Activated CD4-positive, alpha-beta memory T cell treated with anti-CD3 and anti-CD28 coated beads, Interleukin-2, amount 10 ng/mL, durations not matched to agents 7 days and 5 days (primary cell): ENCODE measurements around the gene SDCCAG8. TPM values are rescaled to one million over a fixed set of nuclear protein-coding genes. Genes with fewer than 3 reads are reported as not detected.
A peak's percentile ranks its signal among the peaks of the same experiment; 100 is the strongest.

Experiments
- CTCF ChIA-PET: fragments of 350-600 bp; sonication (Branson Sonifier 250); formaldehyde crosslinking; loops from one replicate; lab custom pipeline; 2021; ENCODE audit warnings: antibody characterized with exemption, inconsistent platforms; lab: Charles Lee
- POLR2A ChIA-PET: fragments of 350-600 bp; sonication (Branson Sonifier 250); formaldehyde crosslinking; loops from one replicate; lab custom pipeline; 2021; ENCODE audit warnings: antibody characterized with exemption; lab: Charles Lee
- DNase-seq: peaks from one replicate; pipeline ENCODE4 v3.0.0-alpha.2; 2020
- H3K27ac Mint-ChIP-seq: one replicate; pipeline ENCODE4 v1.8.0; 2021; ENCODE audit warnings: mild to moderate bottlenecking, mixed read lengths
- H3K27me3 Mint-ChIP-seq: one replicate; pipeline ENCODE4 v1.8.0; 2021; ENCODE audit warnings: mixed read lengths
- H3K36me3 Mint-ChIP-seq: one replicate; pipeline ENCODE4 v1.8.0; 2021; ENCODE audit warnings: low read depth, mixed read lengths
- H3K4me1 Mint-ChIP-seq: one replicate; pipeline ENCODE4 v1.8.0; 2021; ENCODE audit warnings: mixed read lengths
- H3K4me3 Mint-ChIP-seq: one replicate; pipeline ENCODE4 v1.8.0; 2021; ENCODE audit warnings: mild to moderate bottlenecking, mixed read lengths
- H3K9me3 Mint-ChIP-seq: one replicate; pipeline ENCODE4 v1.8.0; 2021; ENCODE audit warnings: mixed read lengths
- total RNA-seq, 2 experiments: library from RNA; stranded (reverse); gene quantifications; one replicate each; pipeline ENCODE4 v1.2.3, GENCODE V29; 2021

Gene SDCCAG8
- total RNA-seq, 2 experiments from 2014 or later = 18.8 to 20.3 TPM

DNA sequence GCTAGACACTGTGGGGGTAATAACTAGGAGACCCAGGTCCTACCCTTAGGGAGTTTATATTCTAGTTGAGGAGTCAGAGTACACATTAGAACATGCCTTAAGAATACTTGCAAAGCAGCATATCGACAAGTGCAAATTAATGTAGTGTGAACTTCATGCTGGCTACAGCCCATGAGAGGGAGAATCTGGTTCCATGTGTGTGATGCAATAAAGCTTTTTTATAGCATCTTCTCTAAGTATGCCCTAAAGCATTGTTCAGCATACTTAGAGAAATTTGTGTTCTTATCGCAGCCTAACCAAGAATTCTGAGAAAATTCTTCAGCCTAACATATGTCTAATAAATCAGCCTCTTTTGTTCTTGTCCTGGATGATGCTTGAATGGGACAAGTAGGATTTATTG, 95.5 kb downstream of the SDCCAG8 start:
- POLR2A ChIA-PET = no interaction called here
- peaks cover 14% of the 10 kb centered on the region for H3K4me1 Mint-ChIP-seq
- no peak overlapping the region for H3K27ac Mint-ChIP-seq
- no peak overlapping the region for H3K4me3 Mint-ChIP-seq
- H3K9me3 Mint-ChIP-seq = no peaks in the 10 kb centered on the region
- CTCF ChIA-PET = no interaction called here
- DNase-seq = no peak
- H3K36me3 Mint-ChIP-seq = peaks cover 2% of the 10 kb centered on the region
- H3K27me3 Mint-ChIP-seq = no peaks in the 10 kb centered on the region

DNA sequence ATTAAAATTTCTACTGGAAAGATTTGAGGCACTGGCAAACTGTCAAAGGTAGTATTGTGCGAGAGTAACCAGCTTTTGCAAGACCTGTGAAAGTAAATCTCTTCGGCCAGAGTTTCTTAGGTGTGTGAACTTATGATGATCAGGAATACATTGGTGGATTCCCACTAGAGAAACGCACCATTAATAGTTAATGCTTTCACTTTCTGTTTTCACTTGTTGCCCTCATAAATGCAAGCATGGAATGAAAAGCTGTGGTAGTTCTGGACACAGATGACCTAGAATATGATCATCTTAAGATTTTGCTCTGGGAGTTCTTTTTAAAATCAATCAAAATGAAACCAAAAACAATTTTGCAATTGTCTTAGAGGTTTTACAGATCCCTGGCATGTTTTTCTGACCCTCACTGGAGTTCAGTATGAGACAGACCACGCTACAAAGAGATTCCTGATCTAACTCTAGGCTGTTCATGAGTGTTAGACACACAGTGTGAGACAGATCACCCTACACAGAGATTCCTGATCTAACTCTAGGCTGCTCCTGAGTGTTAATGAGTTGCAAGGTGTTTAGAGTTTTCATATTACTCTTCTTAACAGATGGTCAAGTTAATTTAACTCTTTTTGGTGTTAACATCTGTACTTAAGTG, 98.8 kb downstream of the SDCCAG8 start:
- peaks cover 2% of the 10 kb centered on the region for H3K36me3 Mint-ChIP-seq
- peak overlapping the region; percentile 50 for H3K4me3 Mint-ChIP-seq
- no peaks in the 10 kb centered on the region for H3K9me3 Mint-ChIP-seq
- no peaks in the 10 kb centered on the region for H3K27me3 Mint-ChIP-seq
- H3K4me1 Mint-ChIP-seq = peaks cover 14% of the 10 kb centered on the region
- CTCF ChIA-PET = interaction anchor here (2.2 kb wide), 1 partner anchor 11 kb away, joined by 9 read pairs; no protein-coding TSS in a partner anchor
- no peak overlapping the region for H3K27ac Mint-ChIP-seq
- DNase-seq = no peak
- POLR2A ChIA-PET = interaction anchor here (1.0 kb wide), 1 partner anchor 12 kb away, joined by 3 read pairs; no protein-coding TSS in a partner anchor

DNA sequence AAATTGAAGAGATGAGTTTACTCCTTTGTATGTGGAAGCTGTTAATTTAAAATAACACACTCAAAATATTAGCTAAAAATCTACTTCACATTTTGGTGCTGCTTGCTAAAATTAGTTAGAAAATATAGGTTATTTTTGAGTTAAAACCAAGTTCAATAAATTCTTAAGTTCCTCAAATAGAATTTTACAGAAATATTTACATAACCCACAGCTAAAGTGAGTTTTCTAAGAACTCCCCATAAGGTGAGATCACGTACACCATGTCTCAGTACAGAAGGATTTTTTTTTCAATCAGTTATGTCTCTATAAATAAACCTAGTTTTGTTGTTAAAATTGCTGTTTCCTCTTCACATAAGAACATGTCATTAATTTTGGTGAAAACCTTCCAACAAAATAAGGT, 108.0 kb downstream of the SDCCAG8 start:
- no peak overlapping the region for H3K27ac Mint-ChIP-seq
- ChIA-PET POLR2A (interaction anchor here (0.6 kb wide), 1 partner anchor 47 kb away, joined by 3 read pairs; no protein-coding TSS in a partner anchor), CTCF (interaction anchor here (0.5 kb wide), 1 partner anchor 489 kb away, joined by 3 read pairs; no protein-coding TSS in a partner anchor)
- H3K36me3 Mint-ChIP-seq = no peaks in the 10 kb centered on the region
- DNase-seq = no peak
- no peaks in the 10 kb centered on the region for H3K4me1 Mint-ChIP-seq
- no peak overlapping the region for H3K4me3 Mint-ChIP-seq
- H3K9me3 Mint-ChIP-seq = no peaks in the 10 kb centered on the region
- H3K27me3 Mint-ChIP-seq = no peaks in the 10 kb centered on the region

DNA sequence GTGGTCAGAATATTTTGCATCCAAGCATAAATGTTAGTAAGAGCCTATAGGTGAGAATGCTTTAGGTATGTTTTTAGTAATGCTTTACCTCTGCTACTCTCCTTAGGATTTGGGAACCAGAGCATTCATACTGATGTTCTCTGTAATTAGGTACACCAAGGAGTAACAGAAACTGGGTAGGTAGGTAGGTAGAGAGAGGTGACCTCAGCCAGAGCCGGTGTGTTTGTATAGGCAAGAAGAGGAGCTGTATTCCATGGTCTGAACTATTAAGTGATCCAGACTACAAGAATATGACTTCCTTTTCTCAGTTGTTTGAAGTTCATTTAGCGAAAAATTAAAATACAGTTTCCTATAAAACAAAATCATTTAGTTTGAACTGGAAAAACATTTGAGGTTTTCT, 108.5 kb downstream of the SDCCAG8 start:
- Mint-ChIP-seq H3K4me1 (no peaks in the 10 kb centered on the region), H3K36me3 (no peaks in the 10 kb centered on the region), H3K27ac (no peak overlapping the region), H3K27me3 (no peaks in the 10 kb centered on the region), H3K4me3 (no peak overlapping the region), H3K9me3 (no peaks in the 10 kb centered on the region)
- ChIA-PET POLR2A (interaction anchor here (0.6 kb wide), 1 partner anchor 46 kb away, joined by 3 read pairs; no protein-coding TSS in a partner anchor), CTCF (no interaction called here)
- no peak for DNase-seq

DNA sequence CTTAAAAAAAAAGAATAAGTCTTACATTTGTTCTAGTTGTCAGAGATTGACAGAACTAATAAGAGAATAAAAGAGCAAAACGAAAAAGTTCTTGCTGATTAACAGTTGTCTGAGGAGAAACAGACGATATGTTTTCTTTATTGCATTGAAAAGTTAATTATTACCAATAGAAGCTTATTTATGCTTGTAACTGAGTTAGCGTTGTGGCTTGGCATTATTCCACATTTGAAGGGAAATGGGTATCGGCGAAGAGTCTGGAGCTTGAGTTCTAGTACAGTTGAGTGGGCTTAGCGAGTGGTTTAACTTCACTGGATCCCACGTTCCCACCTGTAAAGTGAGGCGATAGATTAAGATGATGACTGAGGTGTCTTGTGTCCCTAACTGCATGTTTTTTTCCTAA, 109.0 kb downstream of the SDCCAG8 start:
- no peaks in the 10 kb centered on the region for H3K9me3 Mint-ChIP-seq
- H3K36me3 Mint-ChIP-seq = no peaks in the 10 kb centered on the region
- H3K27me3 Mint-ChIP-seq = no peaks in the 10 kb centered on the region
- no peak for DNase-seq
- POLR2A ChIA-PET = no interaction called here
- H3K4me3 Mint-ChIP-seq = no peak overlapping the region
- H3K4me1 Mint-ChIP-seq = no peaks in the 10 kb centered on the region
- CTCF ChIA-PET = no interaction called here
- H3K27ac Mint-ChIP-seq = no peak overlapping the region

DNA sequence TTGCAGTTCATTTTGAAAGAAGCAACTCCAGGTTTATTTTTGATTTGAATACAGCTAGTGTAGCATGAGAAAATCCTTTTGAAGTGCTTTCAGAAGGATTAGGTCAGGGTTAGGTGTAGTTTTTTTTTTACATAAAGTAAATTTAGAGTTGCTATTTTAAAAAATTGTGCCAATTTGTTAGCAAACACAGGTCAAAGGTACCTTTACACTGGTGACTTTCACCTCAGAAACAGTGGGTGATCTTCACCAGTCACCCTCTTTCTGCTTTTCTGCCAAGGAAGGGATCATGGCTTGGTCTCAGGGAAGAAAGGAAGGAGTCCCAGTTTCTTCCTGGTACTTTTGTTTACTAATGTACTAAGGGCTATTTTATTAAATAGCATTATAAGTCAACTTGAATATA, 111.5 kb downstream of the SDCCAG8 start:
- ChIA-PET CTCF (interaction anchor here (0.7 kb wide), 1 partner anchor 131 kb away, joined by 3 read pairs; no protein-coding TSS in a partner anchor), POLR2A (no interaction called here)
- DNase-seq = no peak
- Mint-ChIP-seq H3K27me3 (no peaks in the 10 kb centered on the region), H3K9me3 (no peaks in the 10 kb centered on the region), H3K27ac (no peak overlapping the region), H3K36me3 (no peaks in the 10 kb centered on the region), H3K4me3 (no peak overlapping the region), H3K4me1 (no peaks in the 10 kb centered on the region)

DNA sequence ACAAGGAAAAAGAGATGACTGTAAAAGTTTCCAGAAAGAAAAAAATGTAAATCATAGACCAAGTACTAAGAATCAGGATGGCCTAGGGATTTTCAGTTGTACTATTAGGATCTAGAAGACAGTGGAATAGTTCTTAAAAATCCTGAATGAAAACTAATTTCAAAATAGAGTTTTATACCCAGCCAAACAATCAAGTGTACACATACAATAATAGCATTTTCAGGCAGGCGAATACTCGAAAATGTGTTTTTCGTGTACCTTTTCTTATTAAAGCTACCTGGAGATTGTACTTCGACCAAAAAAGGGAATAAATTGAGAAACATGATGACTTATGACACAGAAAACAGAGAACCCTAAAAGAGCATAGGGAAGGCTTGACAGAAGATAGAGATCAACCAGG, 118.6 kb downstream of the SDCCAG8 start:
- Mint-ChIP-seq H3K27ac (no peak overlapping the region), H3K9me3 (peaks cover 14% of the 10 kb centered on the region), H3K4me1 (no peaks in the 10 kb centered on the region), H3K36me3 (peaks cover 25% of the 10 kb centered on the region), H3K27me3 (no peaks in the 10 kb centered on the region), H3K4me3 (no peak overlapping the region)
- ChIA-PET CTCF (interaction anchor here (0.6 kb wide), 1 partner anchor 919 kb away, joined by 3 read pairs; no protein-coding TSS in a partner anchor), POLR2A (no interaction called here)
- DNase-seq = no peak

DNA sequence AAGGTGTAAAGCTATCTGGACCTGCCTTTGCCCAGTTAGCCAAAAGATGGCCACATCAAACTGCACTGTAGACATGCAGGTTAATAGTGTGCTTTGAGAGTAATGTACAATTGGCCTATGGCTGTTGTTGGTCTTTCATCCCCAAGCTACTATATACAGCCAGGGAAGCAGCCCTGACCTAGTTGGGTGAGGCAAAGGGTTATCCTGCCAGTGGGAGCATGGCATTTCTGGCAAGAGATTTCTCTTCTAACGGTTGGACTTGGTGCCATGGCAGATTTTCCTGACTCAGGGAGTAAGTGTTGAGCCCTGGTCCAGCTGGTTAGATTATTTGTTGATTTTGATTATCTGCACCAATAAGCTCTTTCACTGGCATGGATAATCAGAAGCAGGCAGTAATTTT, 119.8 kb downstream of the SDCCAG8 start:
- Mint-ChIP-seq H3K27me3 (no peaks in the 10 kb centered on the region), H3K4me1 (no peaks in the 10 kb centered on the region), H3K4me3 (no peak overlapping the region), H3K36me3 (peaks cover 25% of the 10 kb centered on the region), H3K27ac (no peak overlapping the region), H3K9me3 (peaks cover 14% of the 10 kb centered on the region)
- CTCF ChIA-PET = interaction anchor here (1.0 to 1.2 kb wide), 2 partner anchors 31 to 51 kb away, joined by 3 read pairs; no protein-coding TSS in a partner anchor
- POLR2A ChIA-PET = interaction anchor here (0.6 kb wide), 1 partner anchor 105 kb away, joined by 3 read pairs; no protein-coding TSS in a partner anchor
- no peak for DNase-seq

DNA sequence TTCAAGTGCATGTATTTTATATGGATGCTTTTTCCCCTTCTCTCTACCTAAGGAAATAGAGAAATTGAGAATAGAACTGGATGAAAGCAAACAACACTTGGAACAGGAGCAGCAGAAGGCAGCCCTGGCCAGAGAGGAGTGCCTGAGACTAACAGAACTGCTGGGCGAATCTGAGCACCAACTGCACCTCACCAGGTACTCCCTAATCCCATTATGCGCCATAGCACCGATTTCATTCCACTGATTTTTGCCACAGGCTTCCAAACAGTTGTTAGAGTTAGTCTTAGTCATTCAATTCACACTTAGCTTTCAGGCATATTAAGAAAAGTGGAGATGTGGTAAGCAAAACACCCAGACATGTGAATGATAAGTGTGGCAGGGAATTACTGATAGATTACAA, 122.8 kb downstream of the SDCCAG8 start:
- POLR2A ChIA-PET = no interaction called here

DNA sequence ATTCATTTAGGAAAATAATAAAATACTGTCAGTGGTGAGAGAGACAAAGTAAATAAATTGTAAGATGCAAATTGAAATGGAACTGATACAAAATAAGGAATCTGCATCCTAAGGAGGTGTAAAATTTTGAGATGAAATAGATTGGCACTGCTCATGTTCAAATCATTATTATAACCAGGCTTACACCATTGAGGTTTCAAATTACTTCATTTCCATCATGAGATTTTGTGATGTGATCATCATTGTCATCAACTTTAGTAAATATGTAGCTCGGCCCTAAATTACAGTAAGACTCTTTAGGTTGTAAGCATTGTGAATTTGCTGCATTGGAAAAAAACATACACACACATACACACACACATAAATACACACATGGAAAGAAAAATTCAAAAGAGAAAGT, 123.4 kb downstream of the SDCCAG8 start:
- ChIA-PET POLR2A (no interaction called here), CTCF (no interaction called here)
- no peak for DNase-seq
- Mint-ChIP-seq H3K27me3 (no peaks in the 10 kb centered on the region), H3K36me3 (peaks cover 28% of the 10 kb centered on the region), H3K9me3 (peaks cover 7% of the 10 kb centered on the region), H3K27ac (no peak overlapping the region), H3K4me3 (no peak overlapping the region), H3K4me1 (no peaks in the 10 kb centered on the region)

More for the DNA sequence above, 122.8 kb downstream of the SDCCAG8 start:
- CTCF ChIA-PET = no interaction called here
- peaks cover 32% of the 10 kb centered on the region for H3K36me3 Mint-ChIP-seq
- no peak overlapping the region for H3K4me3 Mint-ChIP-seq
- H3K27ac Mint-ChIP-seq = no peak overlapping the region
- peaks cover 11% of the 10 kb centered on the region for H3K9me3 Mint-ChIP-seq
- no peaks in the 10 kb centered on the region for H3K4me1 Mint-ChIP-seq
- H3K27me3 Mint-ChIP-seq = no peaks in the 10 kb centered on the region
- no peak for DNase-seq

DNA sequence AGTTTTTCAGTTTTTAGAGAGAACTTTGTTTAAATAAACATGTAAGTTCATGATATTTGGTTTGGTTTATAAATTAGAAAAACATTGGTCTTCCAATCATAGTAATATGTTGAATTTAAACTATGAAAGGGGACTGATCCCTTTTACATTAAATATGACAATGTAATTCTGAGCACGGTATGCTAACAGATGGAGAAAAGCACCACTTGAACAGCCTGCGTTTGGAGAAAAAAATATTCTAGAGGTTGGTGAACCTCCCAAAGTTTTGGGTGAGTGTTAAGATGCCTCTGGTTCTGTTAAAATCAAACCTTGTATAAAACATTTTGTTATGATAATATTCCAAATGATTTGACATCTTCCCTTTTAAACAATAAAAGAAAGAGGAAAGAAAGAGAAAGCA, 123.9 kb downstream of the SDCCAG8 start:
- ChIA-PET POLR2A (no interaction called here), CTCF (interaction anchor here (1.6 kb wide), 1 partner anchor 36 kb away, joined by 3 read pairs; no protein-coding TSS in a partner anchor)
- Mint-ChIP-seq H3K36me3 (peaks cover 24% of the 10 kb centered on the region), H3K27me3 (no peaks in the 10 kb centered on the region), H3K27ac (no peak overlapping the region), H3K4me3 (no peak overlapping the region), H3K4me1 (no peaks in the 10 kb centered on the region), H3K9me3 (peaks cover 4% of the 10 kb centered on the region)
- no peak for DNase-seq

DNA sequence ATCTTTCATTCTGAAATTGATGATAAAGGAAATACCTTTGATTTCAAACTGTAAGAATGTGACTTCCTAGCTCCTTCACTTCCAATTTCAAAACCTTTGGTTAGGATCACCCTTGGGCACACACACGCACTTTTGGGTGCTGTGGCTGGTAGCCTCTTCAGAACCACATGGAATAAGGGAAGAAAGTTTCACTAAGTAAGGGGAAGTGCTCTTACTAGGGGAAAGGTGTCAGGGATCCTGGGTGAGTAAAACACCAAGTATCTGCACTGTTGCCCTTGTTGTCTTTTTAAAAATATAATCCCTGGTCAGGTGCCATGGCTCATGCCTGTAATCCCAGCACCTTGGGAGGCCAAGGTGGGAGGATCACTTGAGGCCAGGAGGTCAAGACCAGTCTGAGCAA, 132.4 kb downstream of the SDCCAG8 start:
- Mint-ChIP-seq H3K27me3 (no peaks in the 10 kb centered on the region), H3K4me1 (peaks cover 10% of the 10 kb centered on the region), H3K27ac (no peak overlapping the region), H3K9me3 (no peaks in the 10 kb centered on the region), H3K36me3 (no peaks in the 10 kb centered on the region), H3K4me3 (no peak overlapping the region)
- CTCF ChIA-PET = interaction anchor here (1.0 kb wide), 1 partner anchor 20 kb away, joined by 3 read pairs; no protein-coding TSS in a partner anchor
- no peak for DNase-seq
- POLR2A ChIA-PET = no interaction called here

DNA sequence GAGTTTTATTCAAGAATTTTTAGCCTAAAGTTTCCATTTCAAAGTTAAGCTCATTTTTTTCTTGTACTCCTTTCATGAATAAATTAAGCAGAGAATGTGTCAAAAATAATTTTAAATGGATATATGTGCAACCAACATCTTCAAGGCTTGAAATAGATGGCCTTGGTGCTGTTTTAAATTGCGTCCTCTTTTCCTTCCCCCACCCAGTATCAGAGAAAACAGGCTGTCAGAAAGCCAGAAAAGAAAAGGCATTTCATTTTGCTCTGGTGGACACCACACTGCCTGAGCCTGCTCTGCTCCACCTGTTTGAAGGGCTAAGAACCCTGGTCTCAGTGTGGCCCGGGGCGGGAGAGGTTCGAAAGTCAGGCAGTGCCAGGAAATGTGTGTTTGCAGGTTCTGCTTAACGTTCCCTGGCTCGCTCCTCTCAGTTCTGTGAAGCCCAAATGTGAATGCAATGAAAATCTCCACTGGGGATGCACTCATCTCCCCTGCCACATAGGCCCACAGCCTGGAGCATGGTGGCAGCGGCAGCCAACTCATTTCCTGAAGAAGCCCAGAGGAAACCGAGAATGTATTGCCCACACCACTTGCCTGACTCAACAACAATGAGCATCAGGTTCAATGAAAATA, 134.4 kb downstream of the SDCCAG8 start:
- no peaks in the 10 kb centered on the region for H3K27me3 Mint-ChIP-seq
- no peaks in the 10 kb centered on the region for H3K9me3 Mint-ChIP-seq
- no peak overlapping the region for H3K4me3 Mint-ChIP-seq
- H3K27ac Mint-ChIP-seq = peak overlapping the region; percentile 19
- peaks cover 10% of the 10 kb centered on the region for H3K4me1 Mint-ChIP-seq
- H3K36me3 Mint-ChIP-seq = no peaks in the 10 kb centered on the region
- CTCF ChIA-PET = interaction anchor here (0.8 to 1.3 kb wide), 2 partner anchors 47 to 359 kb away, joined by 3 read pairs; no protein-coding TSS in a partner anchor
- DNase-seq = peak; percentile 22
- POLR2A ChIA-PET = interaction anchor here (0.7 kb wide), 1 partner anchor 31 kb away, joined by 3 read pairs; no protein-coding TSS in a partner anchor
